ENCODE data around the gene C19orf25.

C19orf25 gene

GRCh38 chr19:1474765-1475351 lies 4.2 kb downstream of the C19orf25 start:
- no peak for DNase-seq

- no peak for DNase-seq
Measured at GRCh38 chr19:1474011-1474764, 4.8 kb downstream of the C19orf25 start.

- no peak for DNase-seq
Measured at GRCh38 chr19:1473085-1473851, 5.7 kb downstream of the C19orf25 start.

- DNase-seq = no peak
Measured at GRCh38 chr19:1472231-1473084, 6.6 kb downstream of the C19orf25 start.

- no peak for DNase-seq
Measured at GRCh38 chr19:1471515-1472160, 7.4 kb downstream of the C19orf25 start.

- DNase-seq = no peak
Measured at GRCh38 chr19:1471010-1471514, 8.0 kb downstream of the C19orf25 start.

- DNase-seq = peak; percentile 77
Measured at GRCh38 chr19:1470305-1471009, 8.6 kb downstream of the C19orf25 start.

- DNase-seq = no peak
Measured at GRCh38 chr19:1470055-1470304, 9.0 kb downstream of the C19orf25 start.

GRCh38 chr19:1469255-1470054 lies 9.6 kb downstream of the C19orf25 start:
- DNase-seq = no peak

- DNase-seq = peak; percentile 23
Measured at GRCh38 chr19:1468821-1469254, 10.2 kb downstream of the C19orf25 start.

GRCh38 chr19:1468274-1468820 lies 10.7 kb downstream of the C19orf25 start:
- DNase-seq = no peak

- no peak for DNase-seq
Measured at GRCh38 chr19:1467490-1468273, 11.3 kb downstream of the C19orf25 start.

GRCh38 chr19:1467215-1467489 lies 11.9 kb downstream of the C19orf25 start:
- DNase-seq = no peak

GRCh38 chr19:1466461-1467214 lies 12.4 kb downstream of the C19orf25 start:
- DNase-seq = no peak

GRCh38 chr19:1466018-1466460 lies 13.0 kb downstream of the C19orf25 start:
- DNase-seq = no peak

GRCh38 chr19:1465191-1466016 lies 13.6 kb downstream of the C19orf25 start:
- no peak for DNase-seq

- no peak for DNase-seq
Measured at GRCh38 chr19:1461862-1462261, 17.2 kb downstream of the C19orf25 start.

Measured in NCI-H2171 (cell line).